Glomerular endothelial cell (primary cell): ENCODE results near the gene GABRA5. TPM values are rescaled to one million over a fixed set of nuclear protein-coding genes. Genes with fewer than 3 reads are reported as not detected.
"Not testable (repeated sequence)": the region's sequence is repeated elsewhere in the genome, so short reads cannot be mapped to it uniquely, and the experiment has no call there.

Experiments
- DNase-seq: peaks from one replicate; pipeline ENCODE4 v3.0.0-alpha.2; 2011; ENCODE audit warnings: low read depth, low spot score; ENCODE audit errors: extremely low read depth
- total RNA-seq: library from RNA; depleted of rRNA; stranded (reverse); fragments of >200 nt; gene quantifications from 2 replicates; pipeline ENCODE4 v1.2.3, GENCODE V29; 2015

Gene GABRA5
- not detected in 2 replicates for total RNA-seq

- no peak for DNase-seq
Observed at GRCh38 chr15:26866298-26867199, at the start of gene GABRA5. TSS of gene GABRA5 (plus strand) at chr15:26867062. CDS start at chr15:26869249, 2,187 bp downstream.

- not testable (repeated sequence) for DNase-seq
Observed at GRCh38 chr15:26831191-26831590, 35.7 kb upstream of the GABRA5 start.

GRCh38 chr15:26831951-26832350 is 34.9 kb upstream of the GABRA5 start:
- DNase-seq = no peak

- DNase-seq = no peak
Observed at GRCh38 chr15:26838742-26839460, 28.0 kb upstream of the GABRA5 start.

- DNase-seq = no peak
Observed at GRCh38 chr15:26841514-26841913, 25.3 kb upstream of the GABRA5 start.

GRCh38 chr15:26841941-26842340 is 24.9 kb upstream of the GABRA5 start:
- DNase-seq = no peak

- DNase-seq = no peak
Observed at GRCh38 chr15:26842391-26842790, 24.5 kb upstream of the GABRA5 start.

- DNase-seq = no peak
Observed at GRCh38 chr15:26844901-26845300, 22.0 kb upstream of the GABRA5 start.

- DNase-seq = no peak
Observed at GRCh38 chr15:26848498-26848897, 18.4 kb upstream of the GABRA5 start.

- no peak for DNase-seq
Observed at GRCh38 chr15:26850161-26850560, 16.7 kb upstream of the GABRA5 start.

- DNase-seq = no peak
Observed at GRCh38 chr15:26852980-26853379, 13.9 kb upstream of the GABRA5 start.

- no peak for DNase-seq
Observed at GRCh38 chr15:26854435-26854834, 12.4 kb upstream of the GABRA5 start.

GRCh38 chr15:26864664-26865191 is 2.1 kb upstream of the GABRA5 start:
- peak; percentile 7 for DNase-seq

GRCh38 chr15:26867200-26868007 is 542 bp downstream of the GABRA5 start:
- DNase-seq = no peak

- no peak for DNase-seq
Observed at GRCh38 chr15:26868029-26868685, 1.3 kb downstream of the GABRA5 start.

- DNase-seq = no peak
Observed at GRCh38 chr15:26869628-26870027, 2.8 kb downstream of the GABRA5 start.

GRCh38 chr15:26870346-26870745 is 3.5 kb downstream of the GABRA5 start:
- no peak for DNase-seq

GRCh38 chr15:26872206-26872605 is 5.3 kb downstream of the GABRA5 start:
- no peak for DNase-seq

GRCh38 chr15:26873846-26874245 is 7.0 kb downstream of the GABRA5 start:
- DNase-seq = no peak

GRCh38 chr15:26874774-26875475 is 8.1 kb downstream of the GABRA5 start:
- DNase-seq = no peak
